ENCODE measurements around the gene DNALI1. TPM values are rescaled to one million over a fixed set of nuclear protein-coding genes. Genes with fewer than 3 reads are reported as not detected.
"Not testable (repeated sequence)": the region's sequence is repeated elsewhere in the genome, so short reads cannot be mapped to it uniquely, and the experiment has no call there.

DNALI1 gene
- total and polyA plus RNA-seq, 2 donors (not counting 3 experiments of a cell fraction or from before 2014, with no cell fraction given): 5.2 to 8.1 TPM

- dilution Hi-C loops (cut with MboI; ENCODE audit: extremely low pct_ligation_motif_present, low sequenced_read_pairs) (no loop called here), intact Hi-C loops (cut with micrococcal nuclease) (no loop called here)
- CTCF ChIA-PET: interaction anchor here (1.6 kb wide), 1 partner anchor 23 kb away, joined by 4 read pairs; the partner anchor contains the start of gene MEAF6
- FAIRE-seq (no peak), DNase-seq (ENCODE audit: low read depth, low spot score) (no peak)
- H3K27ac ChIP-seq (ENCODE audit: insufficient read depth, low read depth, low read length): no peak overlapping the region
- no peak for TF ChIP-seq MAX (IDR thresholded peaks at IDR 0.05; ENCODE audit: insufficient read depth, insufficient read length)
- TF ChIP-seq POLR2A (IDR thresholded peaks at IDR 0.05; ENCODE audit: low read depth, low read length): no peak
- no peak for TF ChIP-seq GATA2 (IDR thresholded peaks at IDR 0.05; ENCODE audit: insufficient read depth, insufficient read length, low read depth, low read length)
- no peak for TF ChIP-seq MYC (IDR thresholded peaks at IDR 0.05; ENCODE audit: low read depth, low read length)
- TF ChIP-seq FOS (IDR thresholded peaks at IDR 0.05; ENCODE audit: borderline replicate concordance, insufficient read depth, low read length): no peak
- TF ChIP-seq JUN (IDR thresholded peaks at IDR 0.05; ENCODE audit: borderline replicate concordance, insufficient read depth, insufficient read length, low read depth): no peak
- TF ChIP-seq EZH2 (IDR thresholded peaks at IDR 0.05; ENCODE audit: borderline replicate concordance, low read depth, low read length, severe bottlenecking): no peak
- TF ChIP-seq POLR2AphosphoS5 (IDR thresholded peaks at IDR 0.05; ENCODE audit: insufficient read depth, low read depth, low read length): no peak
- no peak for TF ChIP-seq CTCF (IDR thresholded peaks at IDR 0.05; ENCODE audit: extremely low read depth in 1 of 2, insufficient read depth in 1 of 2, low read depth in 1 of 2, low read length in 2 of 2)
- peaks cover 17% of the 10 kb centered on the region for H3K4me1 ChIP-seq (ENCODE audit: control insufficient read depth, extremely low read depth, insufficient read depth, low read length)
- H3K4me2 ChIP-seq (ENCODE audit: insufficient read depth, low read length): no peak overlapping the region
- no peaks in the 10 kb centered on the region for H3K27me3 ChIP-seq (ENCODE audit: control insufficient read depth in 2 of 2, insufficient read depth in 2 of 2, low read length in 2 of 2)
- no peaks in the 10 kb centered on the region for H3K9me3 ChIP-seq (replicated peaks; ENCODE audit: control insufficient read depth, insufficient read depth, low read length)
- H3K9ac ChIP-seq (replicated peaks; ENCODE audit: extremely low read depth, insufficient read depth, low read length): no peak overlapping the region
- no peaks in the 10 kb centered on the region for H3K9me1 ChIP-seq (replicated peaks; ENCODE audit: control insufficient read depth, extremely low read depth, insufficient read depth, low read length)
- peaks cover 2% of the 10 kb centered on the region for H3K79me2 ChIP-seq (ENCODE audit: control insufficient read depth, insufficient read depth, low read length)
- POLR2A ChIA-PET: no interaction called here
- H2AFZ ChIP-seq (ENCODE audit: low read depth, low read length): no peak overlapping the region
- no peaks in the 10 kb centered on the region for H4K20me1 ChIP-seq (replicated peaks; ENCODE audit: control insufficient read depth, extremely low read depth, insufficient read depth, low read length)
- no TSS peak for BruUV-seq (replicated peaks)
- H3K4me3 ChIP-seq (replicated peaks in 1 of 3; ENCODE audit: insufficient read depth in 1 of 3, low read depth in 1 of 3, low read length in 3 of 3): no peak overlapping the region
- H3K36me3 ChIP-seq (ENCODE audit: control insufficient read depth in 2 of 2, extremely low read depth in 1 of 2, insufficient read depth in 2 of 2, low read length in 2 of 2): peaks cover 3 to 20% of the 10 kb centered on the region in 2 experiments
Observed at GRCh38 chr1:37537378-37537777, 19.4 kb upstream of the DNALI1 start.

- intact Hi-C loops (cut with micrococcal nuclease); CTCF ChIA-PET; POLR2A ChIA-PET: not testable (repeated sequence)
Observed at GRCh38 chr1:37539154-37539553, 17.6 kb upstream of the DNALI1 start.

More at GRCh38 chr1:37539154-37539553, 17.6 kb upstream of the DNALI1 start:
- H4K20me1 ChIP-seq (replicated peaks; ENCODE audit: control insufficient read depth, extremely low read depth, insufficient read depth, low read length); H2AFZ ChIP-seq (ENCODE audit: low read depth, low read length); dilution Hi-C loops (cut with MboI; ENCODE audit: extremely low pct_ligation_motif_present, low sequenced_read_pairs); H3K9me1 ChIP-seq (replicated peaks; ENCODE audit: control insufficient read depth, extremely low read depth, insufficient read depth, low read length); DNase-seq (ENCODE audit: low read depth, low spot score); H3K9me3 ChIP-seq (replicated peaks; ENCODE audit: control insufficient read depth, insufficient read depth, low read length); H3K9ac ChIP-seq (replicated peaks; ENCODE audit: extremely low read depth, insufficient read depth, low read length); H3K4me2 ChIP-seq (ENCODE audit: insufficient read depth, low read length); H3K27me3 ChIP-seq (ENCODE audit: control insufficient read depth in 2 of 2, insufficient read depth in 2 of 2, low read length in 2 of 2); FAIRE-seq; H3K4me1 ChIP-seq (ENCODE audit: control insufficient read depth, extremely low read depth, insufficient read depth, low read length); H3K4me3 ChIP-seq (replicated peaks in 1 of 3; ENCODE audit: insufficient read depth in 1 of 3, low read depth in 1 of 3, low read length in 3 of 3); BruUV-seq (replicated peaks); H3K27ac ChIP-seq (ENCODE audit: insufficient read depth, low read depth, low read length); H3K79me2 ChIP-seq (ENCODE audit: control insufficient read depth, insufficient read depth, low read length): not testable (repeated sequence)
- H3K36me3 ChIP-seq (ENCODE audit: control insufficient read depth in 2 of 2, extremely low read depth in 1 of 2, insufficient read depth in 2 of 2, low read length in 2 of 2): peaks cover 3 to 22% of the 10 kb centered on the region in 2 experiments
